NCI-H187 (cell line): ENCODE measurements around the gene LEFTY1.
A peak's percentile ranks its signal among the peaks of the same experiment; 100 is the strongest.
"Not testable (repeated sequence)": the region's sequence is repeated elsewhere in the genome, so short reads cannot be mapped to it uniquely, and the experiment has no call there.

Experiments used
- DNase-seq, 2 experiments: peaks; one replicate each; lab custom pipeline; 2025; lab: John Stamatoyannopoulos, UW

Gene LEFTY1

GRCh38 chr1:225849925-225850324, 39.0 kb downstream of the LEFTY1 start:
- no peak for DNase-seq

- no peak for DNase-seq
Measured at GRCh38 chr1:225848030-225848955, 40.7 kb downstream of the LEFTY1 start.

GRCh38 chr1:225847610-225848009, 41.3 kb downstream of the LEFTY1 start:
- peak in 1 of 2 experiments; percentile 16 for DNase-seq

GRCh38 chr1:225846331-225847310, 42.3 kb downstream of the LEFTY1 start:
- DNase-seq, result no peak

- peak in 1 of 2 experiments; percentile 39 for DNase-seq
Measured at GRCh38 chr1:225845571-225846259, 43.2 kb downstream of the LEFTY1 start.

GRCh38 chr1:225845097-225845496, 43.8 kb downstream of the LEFTY1 start:
- no peak for DNase-seq

- DNase-seq, result no peak
Measured at GRCh38 chr1:225844236-225845061, 44.5 kb downstream of the LEFTY1 start.

GRCh38 chr1:225843426-225843795, 45.5 kb downstream of the LEFTY1 start:
- DNase-seq, result no peak

- DNase-seq, result no peak
Measured at GRCh38 chr1:225842788-225843425, 46.0 kb downstream of the LEFTY1 start.

- DNase-seq, result no peak
Measured at GRCh38 chr1:225842074-225842473, 46.9 kb downstream of the LEFTY1 start.

- DNase-seq, result no peak
Measured at GRCh38 chr1:225840713-225841112, 48.2 kb downstream of the LEFTY1 start.

- no peak for DNase-seq
Measured at GRCh38 chr1:225840223-225840610, 48.7 kb downstream of the LEFTY1 start.

GRCh38 chr1:225838793-225839192, 50.2 kb downstream of the LEFTY1 start:
- DNase-seq, result no peak

- DNase-seq, result not testable (repeated sequence)
Measured at GRCh38 chr1:225836296-225836695, 52.6 kb downstream of the LEFTY1 start.
